ENCODE data around the gene DMGDH.

Gene DMGDH

GRCh38 chr5:79069488-79070349 is at the start of gene DMGDH, which contains the start of gene BHMT2:
TSS of gene DMGDH (minus strand) at chr5:79069674. CDS start at chr5:79069620, 54 bp downstream.
TSS of gene BHMT2 (plus strand) at chr5:79069767. CDS start at chr5:79069783, 16 bp downstream.
- no peak for DNase-seq

GRCh38 chr5:79112703-79113058 is 43.2 kb upstream of the DMGDH start:
- DNase-seq, result no peak

GRCh38 chr5:79111960-79112702 is 42.7 kb upstream of the DMGDH start:
- no peak for DNase-seq

- no peak for DNase-seq
Observed at GRCh38 chr5:79111387-79111959, 42.0 kb upstream of the DMGDH start, which contains the start of gene BHMT. TSS of gene BHMT (plus strand) at chr5:79111809. CDS start at chr5:79111886, 77 bp downstream.

GRCh38 chr5:79109527-79110492 is 40.3 kb upstream of the DMGDH start:
- no peak for DNase-seq

GRCh38 chr5:79108792-79109191 is 39.3 kb upstream of the DMGDH start:
- DNase-seq, result no peak

- DNase-seq, result no peak
Observed at GRCh38 chr5:79108086-79108485, 38.6 kb upstream of the DMGDH start.

GRCh38 chr5:79107020-79107796 is 37.7 kb upstream of the DMGDH start:
- DNase-seq, result no peak

- no peak for DNase-seq
Observed at GRCh38 chr5:79105868-79106267, 36.4 kb upstream of the DMGDH start.

- DNase-seq, result no peak
Observed at GRCh38 chr5:79093762-79094161, 24.3 kb upstream of the DMGDH start.

- no peak for DNase-seq
Observed at GRCh38 chr5:79091064-79091463, 21.6 kb upstream of the DMGDH start.

- DNase-seq, result no peak
Observed at GRCh38 chr5:79088507-79088906, 19.0 kb upstream of the DMGDH start.

- no peak for DNase-seq
Observed at GRCh38 chr5:79086116-79086515, 16.6 kb upstream of the DMGDH start.

- DNase-seq, result no peak
Observed at GRCh38 chr5:79081779-79082178, 12.3 kb upstream of the DMGDH start.

- DNase-seq, result no peak
Observed at GRCh38 chr5:79080804-79081203, 11.3 kb upstream of the DMGDH start.

- DNase-seq, result no peak
Observed at GRCh38 chr5:79077680-79078365, 8.3 kb upstream of the DMGDH start.

GRCh38 chr5:79076819-79077218 is 7.3 kb upstream of the DMGDH start:
- no peak for DNase-seq

- no peak for DNase-seq
Observed at GRCh38 chr5:79075646-79076426, 6.4 kb upstream of the DMGDH start.

- no peak for DNase-seq
Observed at GRCh38 chr5:79074641-79075040, 5.2 kb upstream of the DMGDH start.

- no peak for DNase-seq
Observed at GRCh38 chr5:79070350-79070667, 835 bp upstream of the DMGDH start.

Measured in DMS79 (cell line).